Right atrium auricular region (tissue), 2 donors: Measurements from ENCODE around the gene RPUSD4. TPM values are rescaled to one million over a fixed set of nuclear protein-coding genes. Genes with fewer than 3 reads are reported as not detected.

ENCODE experiments used
- DNase-seq: peaks from one replicate; pipeline ENCODE4 v3.0.0-alpha.2; 2019; ENCODE audit warnings: low spot score
- H3K27ac ChIP-seq, 2 donors: fragments of 200-600 bp; sonication (generic); 1 replicate in 1 of 2; 2 replicates in 1 of 2; pipeline ENCODE4 v1.5.1; 2016 to 2019
- H3K27me3 ChIP-seq, 2 donors: fragments of 200-600 bp; sonication (generic); one replicate each; pipeline versions ENCODE4 v1.5.1 to v1.6.0; 2017 to 2019
- H3K36me3 ChIP-seq: fragments of 200-600 bp; sonication (generic); one replicate; pipeline ENCODE4 v1.5.1; 2016
- H3K4me1 ChIP-seq, 2 donors: fragments of 200-600 bp; sonication (generic); one replicate each; pipeline versions ENCODE4 v1.5.1 to v1.6.0; 2017 to 2019
- H3K4me3 ChIP-seq, 2 donors: fragments of 200-600 bp; sonication (generic); 1 replicate in 1 of 2; 2 replicates in 1 of 2; pipeline ENCODE4 v1.5.1; 2017 to 2019; ENCODE audit warnings: mild to moderate bottlenecking in 1 of 2, moderate library complexity in 1 of 2
- H3K9me3 ChIP-seq, 2 donors: fragments of 200-600 bp; sonication (generic); one replicate each; pipeline ENCODE4 v1.5.1; 2019
- CTCF ChIP-seq, 2 donors: fragments of 200-600 bp; sonication (generic); IDR thresholded peaks; one replicate each; pipeline ENCODE4 v1.5.1; 2019; ENCODE audit warnings: antibody characterized with exemption in 2 of 2
- total RNA-seq, 2 donors: library from RNA; depleted of rRNA; stranded (reverse); fragments of >200 nt; gene quantifications; one replicate each; pipeline ENCODE4 v1.1.0, GENCODE V29; 2016

The RPUSD4 gene
- total RNA-seq, 2 donors from 2014 or later = 13.3 to 14.3 TPM

GRCh38 chr11:126162306-126163030 lies 49.0 kb downstream of the RPUSD4 start:
- H3K4me1 ChIP-seq = no peaks in the 10 kb centered on the region
- no peak for TF ChIP-seq CTCF (IDR thresholded peaks at IDR 0.05)
- no peaks in the 10 kb centered on the region for H3K27me3 ChIP-seq
- no peak for DNase-seq
- no peaks in the 10 kb centered on the region for H3K36me3 ChIP-seq
- no peak overlapping the region for H3K4me3 ChIP-seq
- H3K27ac ChIP-seq = no peak overlapping the region
- no peaks in the 10 kb centered on the region for H3K9me3 ChIP-seq

- DNase-seq = no peak
- Histone ChIP-seq H3K4me1 (no peaks in the 10 kb centered on the region), H3K27ac (no peak overlapping the region), H3K9me3 (no peaks in the 10 kb centered on the region), H3K27me3 (no peaks in the 10 kb centered on the region), H3K4me3 (no peak overlapping the region), H3K36me3 (no peaks in the 10 kb centered on the region)
- no peak for TF ChIP-seq CTCF (IDR thresholded peaks at IDR 0.05)
Measured at GRCh38 chr11:126161023-126161391, 50.4 kb downstream of the RPUSD4 start.

- no peaks in the 10 kb centered on the region for H3K4me1 ChIP-seq
- no peaks in the 10 kb centered on the region for H3K36me3 ChIP-seq
- no peaks in the 10 kb centered on the region for H3K9me3 ChIP-seq
- H3K27ac ChIP-seq = no peak overlapping the region
- no peak for TF ChIP-seq CTCF (IDR thresholded peaks at IDR 0.05)
- DNase-seq = no peak
- no peak overlapping the region for H3K4me3 ChIP-seq
- H3K27me3 ChIP-seq = no peaks in the 10 kb centered on the region
Measured at GRCh38 chr11:126160345-126161022, 51.0 kb downstream of the RPUSD4 start.

- no peak overlapping the region for H3K4me3 ChIP-seq
- H3K36me3 ChIP-seq = no peaks in the 10 kb centered on the region
- no peaks in the 10 kb centered on the region for H3K27me3 ChIP-seq
Measured at GRCh38 chr11:126159719-126160344, 51.6 kb downstream of the RPUSD4 start.

More at GRCh38 chr11:126159719-126160344, 51.6 kb downstream of the RPUSD4 start:
- Histone ChIP-seq H3K9me3 (no peaks in the 10 kb centered on the region), H3K4me1 (no peaks in the 10 kb centered on the region), H3K27ac (no peak overlapping the region)
- TF ChIP-seq CTCF (IDR thresholded peaks at IDR 0.05) = no peak
- DNase-seq = no peak
